ENCODE data around the gene GUCY2D.

Gene GUCY2D

DNA sequence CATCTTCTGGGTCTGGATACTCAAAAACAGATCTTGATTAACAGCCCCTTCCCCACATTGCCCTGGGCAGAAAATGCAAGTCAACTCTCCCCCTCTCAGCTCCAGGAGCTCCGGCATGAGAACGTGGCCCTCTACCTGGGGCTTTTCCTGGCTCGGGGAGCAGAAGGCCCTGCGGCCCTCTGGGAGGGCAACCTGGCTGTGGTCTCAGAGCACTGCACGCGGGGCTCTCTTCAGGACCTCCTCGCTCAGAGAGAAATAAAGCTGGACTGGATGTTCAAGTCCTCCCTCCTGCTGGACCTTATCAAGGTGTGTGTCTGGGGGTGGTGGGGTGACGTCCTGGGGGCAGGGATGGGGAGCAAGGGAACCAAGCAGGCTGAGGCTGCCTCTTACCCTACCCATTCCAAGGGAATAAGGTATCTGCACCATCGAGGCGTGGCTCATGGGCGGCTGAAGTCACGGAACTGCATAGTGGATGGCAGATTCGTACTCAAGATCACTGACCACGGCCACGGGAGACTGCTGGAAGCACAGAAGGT, 9.7 kb downstream of the GUCY2D start:
- DNase-seq (ENCODE audit: low spot score), result no peak
- H3K9me3 ChIP-seq (replicated peaks in 1 of 2; ENCODE audit: control insufficient read depth in 2 of 2, insufficient read depth in 1 of 2, low read depth in 1 of 2, low read length in 2 of 2), result no peaks in the 10 kb centered on the region

DNA sequence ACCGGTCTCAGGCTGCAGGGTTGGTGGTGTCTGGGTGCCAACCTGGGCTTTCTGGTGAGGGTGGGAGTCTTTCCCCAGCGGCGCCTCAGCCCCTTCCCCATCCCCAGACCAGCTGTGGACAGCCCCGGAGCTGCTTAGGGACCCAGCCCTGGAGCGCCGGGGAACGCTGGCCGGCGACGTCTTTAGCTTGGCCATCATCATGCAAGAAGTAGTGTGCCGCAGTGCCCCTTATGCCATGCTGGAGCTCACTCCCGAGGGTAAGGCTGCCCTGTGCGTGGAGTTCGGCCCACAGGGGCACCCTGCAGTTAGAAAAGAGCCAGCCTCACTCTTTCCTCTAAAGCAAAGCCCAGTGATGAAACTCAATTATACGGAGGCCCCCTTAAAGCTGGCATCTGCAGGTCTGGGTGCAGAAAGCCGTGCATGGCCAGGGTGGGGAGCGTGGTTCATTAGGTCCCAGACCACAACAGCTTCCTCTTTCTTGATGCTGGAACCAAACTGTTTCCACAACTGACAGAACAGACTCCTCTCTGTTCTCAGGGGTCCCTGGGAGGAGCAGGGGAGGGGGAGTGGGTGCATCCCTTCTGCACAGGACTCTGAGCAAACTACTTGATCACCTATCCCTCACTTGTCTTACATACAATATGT, 10.7 kb downstream of the GUCY2D start:
- Histone ChIP-seq H4K91ac (ENCODE audit: low read depth, low read length, poor library complexity) (no peak overlapping the region), H3K4ac (ENCODE audit: low read length) (no peak overlapping the region), H2BK120ac (ENCODE audit: low read depth, low read length) (no peak overlapping the region), H3K9ac (ENCODE audit: low read depth, low read length, poor library complexity) (no peak overlapping the region), H3K4me1 (ENCODE audit: control insufficient read depth in 2 of 2, insufficient read depth in 1 of 2, low read depth in 1 of 2, low read length in 2 of 2) (peaks cover 0 to 3% of the 10 kb centered on the region in 2 donors), H2BK15ac (ENCODE audit: low read length) (no peak overlapping the region), H3K79me1 (ENCODE audit: low read depth, low read length) (peaks cover 2% of the 10 kb centered on the region), H3K27ac (replicated peaks; ENCODE audit: low read length) (no peak overlapping the region), H3K14ac (ENCODE audit: low read length) (no peak overlapping the region), H3K4me2 (ENCODE audit: insufficient read depth, low read length, poor library complexity, severe bottlenecking) (no peak overlapping the region), H3K23ac (ENCODE audit: low read depth, low read length, poor library complexity) (no peak overlapping the region), H3K4me3 (ENCODE audit: low read length in 2 of 2) (no peak overlapping the region), H4K8ac (ENCODE audit: low read depth, low read length) (no peak overlapping the region), H2AK5ac (ENCODE audit: low read depth, low read length) (peak overlapping the region; percentile 46), H2BK12ac (ENCODE audit: low read length) (no peak overlapping the region), H3K36me3 (replicated peaks in 1 of 2; ENCODE audit: control insufficient read depth in 2 of 2, insufficient read depth in 2 of 2, low read length in 2 of 2) (no peaks in the 10 kb centered on the region), H2AFZ (ENCODE audit: low read length) (no peak overlapping the region), H3K27me3 (ENCODE audit: control insufficient read depth in 3 of 3, insufficient read depth in 3 of 3, low read depth in 1 of 3, low read length in 3 of 3) (peaks cover 3 to 80% (median 24%) of the 10 kb centered on the region in 3 experiments), H2BK5ac (ENCODE audit: low read length) (no peak overlapping the region), H3K18ac (ENCODE audit: low read length) (no peak overlapping the region), H3K9me3 (replicated peaks in 1 of 2; ENCODE audit: control insufficient read depth in 2 of 2, insufficient read depth in 1 of 2, low read depth in 1 of 2, low read length in 2 of 2) (no peaks in the 10 kb centered on the region)
- WGBS, 2 donors (ENCODE audit: extremely low coverage in 2 of 2, insufficient read length in 2 of 2, insufficient replicate concordance in 1 of 2), result no CpG with 5 or more reads among the region's 17 CpGs
- no peak for DNase-seq (ENCODE audit: low spot score)

More for the DNA sequence above, 9.7 kb downstream of the GUCY2D start:
- no peak overlapping the region for H3K14ac ChIP-seq (ENCODE audit: low read length)
- no peak overlapping the region for H2AFZ ChIP-seq (ENCODE audit: low read length)
- peaks cover 0 to 3% of the 10 kb centered on the region in 2 donors for H3K4me1 ChIP-seq (ENCODE audit: control insufficient read depth in 2 of 2, insufficient read depth in 1 of 2, low read depth in 1 of 2, low read length in 2 of 2)
- peaks cover 2% of the 10 kb centered on the region for H3K79me1 ChIP-seq (ENCODE audit: low read depth, low read length)
- no peak overlapping the region for H3K4me3 ChIP-seq (ENCODE audit: low read length in 2 of 2)
- H3K23ac ChIP-seq (ENCODE audit: low read depth, low read length, poor library complexity), result peak overlapping the region; percentile 56
- H2BK120ac ChIP-seq (ENCODE audit: low read depth, low read length), result peak overlapping the region; percentile 20
- H3K27me3 ChIP-seq (ENCODE audit: control insufficient read depth in 3 of 3, insufficient read depth in 3 of 3, low read depth in 1 of 3, low read length in 3 of 3), result peaks cover 3 to 78% (median 24%) of the 10 kb centered on the region in 3 experiments
- H3K4me2 ChIP-seq (ENCODE audit: insufficient read depth, low read length, poor library complexity, severe bottlenecking), result no peak overlapping the region
- H3K9ac ChIP-seq (ENCODE audit: low read depth, low read length, poor library complexity), result no peak overlapping the region
- no peak overlapping the region for H2BK15ac ChIP-seq (ENCODE audit: low read length)
- H2AK5ac ChIP-seq (ENCODE audit: low read depth, low read length), result no peak overlapping the region
- no peak overlapping the region for H2BK5ac ChIP-seq (ENCODE audit: low read length)
- no peak overlapping the region for H3K4ac ChIP-seq (ENCODE audit: low read length)
- WGBS, 2 donors (ENCODE audit: extremely low coverage in 2 of 2, insufficient read length in 2 of 2, insufficient replicate concordance in 1 of 2), result no CpG with 5 or more reads among the region's 15 CpGs
- H4K91ac ChIP-seq (ENCODE audit: low read depth, low read length, poor library complexity), result no peak overlapping the region
- H3K18ac ChIP-seq (ENCODE audit: low read length), result no peak overlapping the region
- no peaks in the 10 kb centered on the region for H3K36me3 ChIP-seq (replicated peaks in 1 of 2; ENCODE audit: control insufficient read depth in 2 of 2, insufficient read depth in 2 of 2, low read length in 2 of 2)
- H4K8ac ChIP-seq (ENCODE audit: low read depth, low read length), result no peak overlapping the region
- H2BK12ac ChIP-seq (ENCODE audit: low read length), result no peak overlapping the region
- no peak overlapping the region for H3K27ac ChIP-seq (replicated peaks; ENCODE audit: low read length)

DNA sequence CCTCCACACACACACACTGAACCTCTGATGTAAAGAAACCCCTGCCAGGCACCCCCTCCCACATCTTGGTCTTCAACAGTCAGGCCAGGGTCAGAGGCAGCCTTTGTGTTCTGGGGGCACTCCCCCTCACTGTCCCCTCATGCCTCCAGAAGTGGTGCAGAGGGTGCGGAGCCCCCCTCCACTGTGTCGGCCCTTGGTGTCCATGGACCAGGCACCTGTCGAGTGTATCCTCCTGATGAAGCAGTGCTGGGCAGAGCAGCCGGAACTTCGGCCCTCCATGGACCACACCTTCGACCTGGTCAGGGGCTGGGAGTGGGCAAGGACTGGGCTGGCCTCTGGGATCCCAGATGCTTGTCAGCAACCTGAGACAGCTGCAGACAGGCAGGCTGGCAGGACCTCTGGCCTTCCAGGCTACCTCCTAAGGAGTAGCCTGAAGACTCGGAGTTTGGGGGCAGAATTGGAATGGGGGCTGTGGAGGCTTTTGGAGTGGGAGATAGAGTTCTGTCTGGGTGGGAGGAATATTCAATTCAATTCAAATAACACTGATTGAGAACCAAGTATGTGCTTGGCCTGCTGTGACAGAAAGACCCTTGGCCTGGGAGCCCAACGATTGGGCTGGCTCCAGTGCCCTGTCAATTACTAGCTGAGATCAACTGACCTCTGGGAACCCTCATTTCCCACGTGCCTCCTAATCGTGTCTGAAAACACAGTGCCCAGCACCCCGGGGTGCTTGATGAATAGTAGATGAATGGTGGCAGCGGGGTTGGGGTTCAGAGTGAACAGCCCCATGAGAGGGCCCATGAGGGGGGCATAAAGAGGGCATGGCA, 11.5 kb downstream of the GUCY2D start:
- Histone ChIP-seq H3K27me3 (ENCODE audit: control insufficient read depth in 3 of 3, insufficient read depth in 3 of 3, low read depth in 1 of 3, low read length in 3 of 3) (peaks cover 3 to 82% (median 24%) of the 10 kb centered on the region in 3 experiments), H2BK15ac (ENCODE audit: low read length) (no peak overlapping the region), H3K4me2 (ENCODE audit: insufficient read depth, low read length, poor library complexity, severe bottlenecking) (no peak overlapping the region), H2BK5ac (ENCODE audit: low read length) (no peak overlapping the region), H2AFZ (ENCODE audit: low read length) (no peak overlapping the region), H3K4ac (ENCODE audit: low read length) (no peak overlapping the region), H3K9ac (ENCODE audit: low read depth, low read length, poor library complexity) (no peak overlapping the region), H3K14ac (ENCODE audit: low read length) (no peak overlapping the region), H2BK120ac (ENCODE audit: low read depth, low read length) (no peak overlapping the region), H3K18ac (ENCODE audit: low read length) (peak overlapping the region; percentile 19), H4K91ac (ENCODE audit: low read depth, low read length, poor library complexity) (peak overlapping the region; percentile 26), H3K23ac (ENCODE audit: low read depth, low read length, poor library complexity) (peak overlapping the region; percentile 61), H3K79me1 (ENCODE audit: low read depth, low read length) (peaks cover 2% of the 10 kb centered on the region), H2AK5ac (ENCODE audit: low read depth, low read length) (peak overlapping the region; percentile 77), H3K9me3 (replicated peaks in 1 of 2; ENCODE audit: control insufficient read depth in 2 of 2, insufficient read depth in 1 of 2, low read depth in 1 of 2, low read length in 2 of 2) (no peaks in the 10 kb centered on the region), H3K36me3 (replicated peaks in 1 of 2; ENCODE audit: control insufficient read depth in 2 of 2, insufficient read depth in 2 of 2, low read length in 2 of 2) (no peaks in the 10 kb centered on the region), H3K4me3 (ENCODE audit: low read length in 2 of 2) (no peak overlapping the region), H4K8ac (ENCODE audit: low read depth, low read length) (no peak overlapping the region), H3K4me1 (ENCODE audit: control insufficient read depth in 2 of 2, insufficient read depth in 1 of 2, low read depth in 1 of 2, low read length in 2 of 2) (peaks cover 0 to 3% of the 10 kb centered on the region in 2 donors), H3K27ac (replicated peaks; ENCODE audit: low read length) (no peak overlapping the region), H2BK12ac (ENCODE audit: low read length) (no peak overlapping the region)
- DNase-seq (ENCODE audit: low spot score), result no peak
- no CpG with 5 or more reads among the region's 12 CpGs for WGBS, 2 donors (ENCODE audit: extremely low coverage in 2 of 2, insufficient read length in 2 of 2, insufficient replicate concordance in 1 of 2)

DNA sequence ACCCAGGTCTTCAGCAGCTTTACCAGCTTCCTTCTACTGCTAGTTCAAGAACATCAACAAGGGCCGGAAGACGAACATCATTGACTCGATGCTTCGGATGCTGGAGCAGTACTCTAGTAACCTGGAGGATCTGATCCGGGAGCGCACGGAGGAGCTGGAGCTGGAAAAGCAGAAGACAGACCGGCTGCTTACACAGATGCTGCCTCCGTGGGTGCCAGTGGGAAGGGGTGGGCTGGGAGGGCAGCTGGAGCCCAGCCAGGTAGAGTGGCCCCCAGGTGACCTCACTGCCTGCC, 12.1 kb downstream of the GUCY2D start:
- no peaks in the 10 kb centered on the region for H3K36me3 ChIP-seq (replicated peaks in 1 of 2; ENCODE audit: control insufficient read depth in 2 of 2, insufficient read depth in 2 of 2, low read length in 2 of 2)
- DNase-seq (ENCODE audit: low spot score), result no peak
- H2BK5ac ChIP-seq (ENCODE audit: low read length), result no peak overlapping the region
- H4K91ac ChIP-seq (ENCODE audit: low read depth, low read length, poor library complexity), result no peak overlapping the region
- no peak overlapping the region for H3K4me2 ChIP-seq (ENCODE audit: insufficient read depth, low read length, poor library complexity, severe bottlenecking)
- H3K4me1 ChIP-seq (ENCODE audit: control insufficient read depth in 2 of 2, insufficient read depth in 1 of 2, low read depth in 1 of 2, low read length in 2 of 2), result peaks cover 0 to 5% of the 10 kb centered on the region in 2 donors
- no peak overlapping the region for H2BK120ac ChIP-seq (ENCODE audit: low read depth, low read length)
- no peak overlapping the region for H4K8ac ChIP-seq (ENCODE audit: low read depth, low read length)
- H2AK5ac ChIP-seq (ENCODE audit: low read depth, low read length), result peak overlapping the region; percentile 42
- no peak overlapping the region for H2AFZ ChIP-seq (ENCODE audit: low read length)
- H3K4ac ChIP-seq (ENCODE audit: low read length), result no peak overlapping the region
- H3K27ac ChIP-seq (replicated peaks; ENCODE audit: low read length), result no peak overlapping the region
- H3K14ac ChIP-seq (ENCODE audit: low read length), result no peak overlapping the region
- no peak overlapping the region for H3K18ac ChIP-seq (ENCODE audit: low read length)
- WGBS, 2 donors (ENCODE audit: extremely low coverage in 2 of 2, insufficient read length in 2 of 2, insufficient replicate concordance in 1 of 2), result no CpG with 5 or more reads among the region's 9 CpGs
- H3K79me1 ChIP-seq (ENCODE audit: low read depth, low read length), result peaks cover 2% of the 10 kb centered on the region
- H2BK15ac ChIP-seq (ENCODE audit: low read length), result no peak overlapping the region
- H2BK12ac ChIP-seq (ENCODE audit: low read length), result no peak overlapping the region
- no peaks in the 10 kb centered on the region for H3K9me3 ChIP-seq (replicated peaks in 1 of 2; ENCODE audit: control insufficient read depth in 2 of 2, insufficient read depth in 1 of 2, low read depth in 1 of 2, low read length in 2 of 2)
- H3K4me3 ChIP-seq (ENCODE audit: low read length in 2 of 2), result no peak overlapping the region
- H3K27me3 ChIP-seq (ENCODE audit: control insufficient read depth in 3 of 3, insufficient read depth in 3 of 3, low read depth in 1 of 3, low read length in 3 of 3), result peaks cover 3 to 83% (median 24%) of the 10 kb centered on the region in 3 experiments
- H3K23ac ChIP-seq (ENCODE audit: low read depth, low read length, poor library complexity), result no peak overlapping the region
- no peak overlapping the region for H3K9ac ChIP-seq (ENCODE audit: low read depth, low read length, poor library complexity)

All from neuronal stem cell (in vitro differentiated cells).